NCI-H187 (cell line): ENCODE measurements around the gene RNF145.
A peak's percentile ranks its signal among the peaks of the same experiment; 100 is the strongest.
"Not testable (repeated sequence)": the region's sequence is repeated elsewhere in the genome, so short reads cannot be mapped to it uniquely, and the experiment has no call there.

ENCODE experiments used
- DNase-seq, 2 experiments: peaks; one replicate each; lab custom pipeline; 2025; lab: John Stamatoyannopoulos, UW

RNF145 gene

GRCh38 chr5:159156426-159157238 lies 52.7 kb downstream of the RNF145 start:
- peak in 1 of 2 experiments; percentile 29 for DNase-seq

- DNase-seq = no peak
These were observed 53.4 kb downstream of the RNF145 start for GRCh38 chr5:159155960-159156359.

DNA sequence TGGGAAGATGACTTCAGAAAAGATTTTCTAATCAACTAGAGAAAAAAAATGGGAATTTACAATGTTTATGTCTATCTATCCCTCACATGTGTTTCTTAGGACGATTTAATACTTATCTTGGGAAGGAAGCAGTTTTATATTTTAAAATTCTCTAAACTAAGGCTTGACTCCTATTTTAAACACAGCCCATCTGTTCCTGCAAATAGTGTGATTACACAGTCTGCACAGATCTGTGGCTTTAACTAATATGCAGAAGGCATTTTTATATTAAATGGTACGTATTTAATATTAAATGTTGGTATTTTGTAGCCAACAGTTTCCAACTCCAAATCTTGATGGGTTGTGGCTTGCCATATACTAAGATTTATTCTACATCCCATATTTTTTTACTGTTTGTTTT lies 56.5 kb downstream of the RNF145 start:
- no peak for DNase-seq

DNA sequence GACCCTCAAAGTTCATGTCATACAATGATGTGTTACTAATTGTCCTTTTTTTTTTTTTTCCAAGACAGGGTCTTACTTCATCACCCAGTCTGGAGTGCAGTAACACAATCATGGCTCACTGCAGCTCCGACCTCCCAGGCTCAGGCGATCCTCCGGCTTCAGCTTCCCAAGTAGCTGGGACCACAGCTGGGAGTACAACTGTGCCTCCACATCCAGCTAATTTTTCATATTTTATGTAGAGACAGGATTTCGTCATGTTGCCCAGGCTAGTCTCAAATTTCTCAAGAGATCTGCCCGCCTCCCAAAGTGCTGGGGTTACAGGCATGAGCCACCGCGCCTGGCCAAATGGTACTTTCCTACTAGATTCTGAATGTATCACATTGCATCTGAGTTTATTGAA lies 60.3 kb downstream of the RNF145 start:
- DNase-seq = no peak

DNA sequence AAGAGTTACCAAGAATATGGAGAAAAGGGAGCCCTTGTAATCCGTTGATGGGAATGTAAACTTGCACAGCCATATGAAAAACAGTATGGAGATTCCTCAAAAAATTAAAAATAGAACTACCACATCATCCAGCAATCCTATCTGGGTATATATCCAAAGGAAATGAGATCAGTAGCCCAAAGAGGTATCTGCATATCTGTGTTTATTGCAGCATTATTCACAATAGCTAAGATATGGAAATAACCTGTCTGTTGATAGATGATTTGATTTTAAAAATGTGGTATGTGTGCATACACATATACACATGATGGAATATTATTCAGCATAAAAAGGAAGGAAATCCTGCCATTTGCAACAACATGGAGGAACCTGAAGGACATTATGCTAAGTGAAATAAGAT lies 61.4 kb downstream of the RNF145 start:
- DNase-seq = no peak

GRCh38 chr5:159146839-159147238 lies 62.5 kb downstream of the RNF145 start:
- no peak for DNase-seq

- DNase-seq = not testable (repeated sequence)
These were observed 64.2 kb downstream of the RNF145 start for GRCh38 chr5:159145160-159145559.

GRCh38 chr5:159139802-159140201 lies 69.6 kb downstream of the RNF145 start:
- no peak for DNase-seq

- no peak for DNase-seq
These were observed 73.3 kb downstream of the RNF145 start for GRCh38 chr5:159135896-159136531.

- DNase-seq = peak in 1 of 2 experiments; percentile 2
These were observed 76.2 kb downstream of the RNF145 start for GRCh38 chr5:159133041-159133741.

DNA sequence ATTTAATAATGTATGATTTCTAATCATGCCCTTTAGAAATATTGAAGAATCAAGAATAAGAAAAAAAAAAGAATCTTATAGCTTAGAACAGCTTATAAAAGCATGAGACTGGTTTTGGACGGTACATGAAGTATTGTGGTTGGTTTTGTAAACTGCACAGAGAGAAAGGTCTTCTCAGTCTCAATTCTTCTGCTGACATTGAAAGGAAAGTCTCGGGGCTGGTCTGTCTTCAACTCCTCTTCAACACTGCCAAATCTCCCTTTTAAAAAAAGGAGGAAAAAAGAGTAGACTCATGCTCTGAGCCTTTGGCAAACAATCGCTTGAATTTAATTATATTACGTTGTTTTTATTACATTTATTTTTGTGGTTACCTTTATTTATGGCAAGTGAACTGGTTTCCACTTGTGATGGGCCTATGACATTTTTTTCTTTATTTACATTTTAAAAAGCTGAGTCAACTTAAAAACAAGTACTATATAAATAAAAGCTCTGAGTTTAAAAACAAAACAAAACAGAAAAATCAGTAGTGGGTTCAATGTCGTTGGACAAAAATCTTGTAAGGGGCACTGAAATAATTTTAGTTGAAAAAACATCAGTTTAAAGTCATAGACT lies 76.8 kb downstream of the RNF145 start:
- DNase-seq = no peak

DNA sequence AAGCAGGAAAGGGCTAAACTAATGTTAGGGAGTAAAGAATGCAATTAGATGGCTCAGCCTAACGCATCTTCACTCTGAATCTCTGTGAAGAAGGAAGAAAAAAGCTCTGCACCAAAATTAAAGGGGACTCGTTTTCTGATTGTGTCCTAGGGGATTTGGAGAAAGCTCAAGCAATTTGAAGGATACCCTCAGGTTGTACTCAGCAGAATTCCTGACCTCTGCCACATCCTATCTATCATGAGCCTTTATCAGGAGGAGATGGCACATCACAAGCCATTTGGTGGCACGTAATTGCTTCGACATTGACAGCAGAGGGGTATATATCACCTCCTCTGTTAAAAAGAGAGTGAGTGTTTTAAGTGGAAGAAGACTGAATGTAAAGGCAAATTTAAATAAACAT lies 77.4 kb downstream of the RNF145 start:
- no peak for DNase-seq

GRCh38 chr5:159130871-159131270 lies 78.5 kb downstream of the RNF145 start:
- no peak for DNase-seq

DNA sequence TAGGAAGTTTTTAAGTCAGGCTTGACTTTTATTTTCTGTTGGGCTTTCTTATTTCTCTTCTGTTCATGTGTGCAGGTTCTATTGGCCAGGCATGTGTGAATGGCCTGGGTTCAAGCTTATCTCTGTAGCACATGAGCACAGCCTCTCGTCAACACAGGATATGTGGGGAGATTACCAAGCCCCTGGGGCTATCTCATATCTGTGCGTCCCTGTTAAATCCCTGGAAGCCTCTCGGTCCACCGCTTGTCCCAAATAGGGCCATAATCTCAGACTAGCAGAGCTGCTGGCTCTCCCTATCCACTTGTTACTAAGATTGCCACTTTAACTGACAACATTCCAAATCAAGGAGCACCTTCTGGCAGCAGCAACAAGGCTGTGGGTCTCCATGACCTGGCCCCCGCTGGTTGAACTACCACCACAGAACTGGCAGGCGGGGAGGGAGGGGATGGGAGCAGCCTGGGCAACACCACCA lies 81.2 kb downstream of the RNF145 start:
- DNase-seq = no peak

- no peak for DNase-seq
These were observed 85.7 kb downstream of the RNF145 start for GRCh38 chr5:159123700-159124099.

GRCh38 chr5:159123189-159123588 lies 86.2 kb downstream of the RNF145 start:
- no peak for DNase-seq

- no peak for DNase-seq
These were observed 88.3 kb downstream of the RNF145 start for GRCh38 chr5:159121061-159121460.

DNA sequence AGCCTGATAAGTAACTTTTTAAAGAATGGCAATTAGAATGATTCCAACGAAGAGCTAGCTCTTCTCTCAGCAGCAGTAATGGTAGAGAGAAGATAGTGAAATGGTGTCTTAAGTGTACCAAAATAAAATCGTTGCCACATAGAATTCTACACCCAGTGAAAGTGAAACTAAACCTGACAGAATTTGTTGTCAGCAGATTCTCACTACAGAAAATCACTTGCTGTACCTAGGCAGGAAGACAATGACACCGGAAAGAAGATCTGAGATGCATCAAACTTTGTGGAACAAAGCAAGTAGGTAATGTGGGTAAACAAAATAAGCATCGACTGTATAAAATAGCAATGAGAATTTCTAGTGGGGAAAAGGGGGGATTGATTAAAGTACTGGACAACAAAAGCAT lies 88.9 kb downstream of the RNF145 start:
- no peak for DNase-seq

GRCh38 chr5:159119842-159120241 lies 89.5 kb downstream of the RNF145 start:
- not testable (repeated sequence) for DNase-seq

DNA sequence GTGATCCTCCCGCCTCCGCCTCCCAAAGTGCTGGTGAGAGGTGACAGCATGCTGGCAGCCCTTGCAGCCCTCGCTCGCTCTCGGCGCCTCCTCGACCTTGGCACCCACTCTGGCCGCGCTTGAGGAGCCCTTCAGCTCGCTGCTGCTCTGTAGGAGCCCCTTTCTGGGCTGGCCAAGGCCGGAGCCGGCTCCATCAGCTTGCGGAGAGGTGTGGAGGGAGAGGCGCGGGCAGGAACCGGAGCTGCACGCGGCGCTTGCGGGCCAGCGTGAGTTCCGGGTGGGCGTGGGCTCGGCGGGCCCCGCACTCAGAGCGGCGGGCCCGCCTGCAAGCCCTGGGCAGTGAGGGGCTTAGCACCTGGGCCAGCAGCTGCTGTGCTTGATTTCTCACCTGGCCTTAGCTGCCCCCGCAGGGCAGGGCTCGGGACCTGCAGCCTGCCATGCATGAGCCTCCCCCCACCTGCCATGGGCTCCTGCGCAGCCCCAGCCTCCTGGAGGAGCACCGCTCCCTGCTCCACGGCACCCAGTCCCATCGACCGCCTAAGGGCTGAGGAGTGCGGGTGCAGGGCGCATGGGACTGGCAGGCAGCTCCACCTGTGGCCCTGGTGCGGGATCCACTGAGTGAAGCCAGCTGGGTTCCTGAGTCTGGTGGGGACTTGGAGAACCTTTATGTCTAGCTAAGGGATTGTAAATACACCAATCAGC lies 90.2 kb downstream of the RNF145 start:
- DNase-seq = not testable (repeated sequence)

- DNase-seq = no peak
These were observed 95.9 kb downstream of the RNF145 start for GRCh38 chr5:159113405-159113804.

GRCh38 chr5:159112436-159112835 lies 96.9 kb downstream of the RNF145 start:
- DNase-seq = no peak
